Activated naive CD4-positive, alpha-beta T cell treated with anti-CD3 and anti-CD28 coated beads, Interleukin-2, amount 10 ng/mL, durations not matched to agents 7 days and 5 days (primary cell): Measurements from ENCODE around the gene ERCC1.

Experiments used
- CTCF ChIA-PET: fragments of 350-600 bp; sonication (Branson Sonifier 250); formaldehyde crosslinking; loops from one replicate; lab custom pipeline; 2021; ENCODE audit warnings: antibody characterized with exemption; lab: Charles Lee
- DNase-seq: peaks from one replicate; pipeline ENCODE4 v3.0.0-alpha.2; 2020
- H3K27ac Mint-ChIP-seq: one replicate; pipeline ENCODE4 v1.8.0; 2021; ENCODE audit warnings: mild to moderate bottlenecking, moderate library complexity, mixed read lengths
- H3K27me3 Mint-ChIP-seq: one replicate; pipeline ENCODE4 v1.8.0; 2021; ENCODE audit warnings: mild to moderate bottlenecking, mixed read lengths
- H3K36me3 Mint-ChIP-seq: one replicate; pipeline ENCODE4 v1.8.0; 2021; ENCODE audit warnings: mixed read lengths
- H3K4me1 Mint-ChIP-seq: one replicate; pipeline ENCODE4 v1.8.0; 2021; ENCODE audit warnings: mixed read lengths
- H3K4me3 Mint-ChIP-seq: one replicate; pipeline ENCODE4 v1.8.0; 2021; ENCODE audit warnings: mild to moderate bottlenecking, moderate library complexity, mixed read lengths
- H3K9me3 Mint-ChIP-seq: one replicate; pipeline ENCODE4 v1.8.0; 2021; ENCODE audit warnings: mixed read lengths

The ERCC1 gene

GRCh38 chr19:45467115-45467455, 43.4 kb upstream of the ERCC1 start:
- Mint-ChIP-seq H3K27me3 (peaks cover 84% of the 10 kb centered on the region), H3K4me3 (peak overlapping the region; percentile 88), H3K4me1 (peaks cover 32% of the 10 kb centered on the region), H3K36me3 (no peaks in the 10 kb centered on the region), H3K9me3 (no peaks in the 10 kb centered on the region), H3K27ac (peak overlapping the region; percentile 66)
- CTCF ChIA-PET = interaction anchor here (1.1 to 4.7 kb wide), 5 partner anchors 8 to 27 kb away, joined by 3 to 32 read pairs (median 24); no protein-coding TSS in a partner anchor
- DNase-seq = no peak

GRCh38 chr19:45464852-45465441, 41.2 kb upstream of the ERCC1 start:
- no peaks in the 10 kb centered on the region for H3K36me3 Mint-ChIP-seq
- no peaks in the 10 kb centered on the region for H3K9me3 Mint-ChIP-seq
- no peak overlapping the region for H3K27ac Mint-ChIP-seq
- DNase-seq = no peak
- no peak overlapping the region for H3K4me3 Mint-ChIP-seq
- H3K4me1 Mint-ChIP-seq = peaks cover 22% of the 10 kb centered on the region
- H3K27me3 Mint-ChIP-seq = peaks cover 79% of the 10 kb centered on the region
- CTCF ChIA-PET = interaction anchor here (2.1 kb wide), 1 partner anchor 14 kb away, joined by 7 read pairs; no protein-coding TSS in a partner anchor

GRCh38 chr19:45464274-45464673, 40.6 kb upstream of the ERCC1 start:
- no peak for DNase-seq
- CTCF ChIA-PET = interaction anchor here (2.1 kb wide), 1 partner anchor 15 kb away, joined by 7 read pairs; no protein-coding TSS in a partner anchor
- peaks cover 15% of the 10 kb centered on the region for H3K4me1 Mint-ChIP-seq
- H3K4me3 Mint-ChIP-seq = no peak overlapping the region
- H3K27ac Mint-ChIP-seq = no peak overlapping the region
- no peaks in the 10 kb centered on the region for H3K9me3 Mint-ChIP-seq
- H3K27me3 Mint-ChIP-seq = peaks cover 73% of the 10 kb centered on the region
- H3K36me3 Mint-ChIP-seq = no peaks in the 10 kb centered on the region

GRCh38 chr19:45463241-45463640, 39.5 kb upstream of the ERCC1 start:
- H3K9me3 Mint-ChIP-seq = no peaks in the 10 kb centered on the region
- H3K4me1 Mint-ChIP-seq = peaks cover 10% of the 10 kb centered on the region
- no peaks in the 10 kb centered on the region for H3K36me3 Mint-ChIP-seq
- DNase-seq = no peak
- no peak overlapping the region for H3K27ac Mint-ChIP-seq
- CTCF ChIA-PET = no interaction called here
- no peak overlapping the region for H3K4me3 Mint-ChIP-seq
- H3K27me3 Mint-ChIP-seq = peaks cover 67% of the 10 kb centered on the region

GRCh38 chr19:45462174-45462573, 38.5 kb upstream of the ERCC1 start:
- H3K27me3 Mint-ChIP-seq = peaks cover 56% of the 10 kb centered on the region
- H3K27ac Mint-ChIP-seq = no peak overlapping the region
- no peaks in the 10 kb centered on the region for H3K9me3 Mint-ChIP-seq
- CTCF ChIA-PET = interaction anchor here (0.9 to 1.9 kb wide), 3 partner anchors 16 to 23 kb away, joined by 3 to 4 read pairs (median 4); no protein-coding TSS in a partner anchor
- no peak overlapping the region for H3K4me3 Mint-ChIP-seq
- no peaks in the 10 kb centered on the region for H3K36me3 Mint-ChIP-seq
- no peak for DNase-seq
- H3K4me1 Mint-ChIP-seq = peaks cover 3% of the 10 kb centered on the region

- Mint-ChIP-seq H3K27ac (no peak overlapping the region), H3K4me3 (no peak overlapping the region), H3K4me1 (peaks cover 8% of the 10 kb centered on the region), H3K9me3 (no peaks in the 10 kb centered on the region), H3K36me3 (no peaks in the 10 kb centered on the region), H3K27me3 (peaks cover 53% of the 10 kb centered on the region)
- no peak for DNase-seq
- CTCF ChIA-PET = interaction anchor here (1.3 to 1.9 kb wide), 2 partner anchors 9 to 21 kb away, joined by 3 to 4 read pairs; no protein-coding TSS in a partner anchor
These were observed 37.2 kb upstream of the ERCC1 start for GRCh38 chr19:45460807-45461347.

- CTCF ChIA-PET = interaction anchor here (1.5 to 1.6 kb wide), 2 partner anchors 18 to 27 kb away, joined by 7 read pairs; no protein-coding TSS in a partner anchor
- H3K27ac Mint-ChIP-seq = no peak overlapping the region
These were observed 34.1 kb upstream of the ERCC1 start for GRCh38 chr19:45457776-45458175.

GRCh38 chr19:45456500-45456815, 32.7 kb upstream of the ERCC1 start:
- CTCF ChIA-PET = interaction anchor here (0.9 to 1.6 kb wide), 3 partner anchors 17 to 29 kb away, joined by 3 to 7 read pairs (median 7); no protein-coding TSS in a partner anchor
- peaks cover 26% of the 10 kb centered on the region for H3K4me1 Mint-ChIP-seq
- H3K36me3 Mint-ChIP-seq = no peaks in the 10 kb centered on the region
- no peak overlapping the region for H3K4me3 Mint-ChIP-seq
- no peaks in the 10 kb centered on the region for H3K9me3 Mint-ChIP-seq
- no peak for DNase-seq
- peaks cover 35% of the 10 kb centered on the region for H3K27me3 Mint-ChIP-seq
- no peak overlapping the region for H3K27ac Mint-ChIP-seq

More at GRCh38 chr19:45457776-45458175, 34.1 kb upstream of the ERCC1 start:
- Mint-ChIP-seq H3K27me3 (peaks cover 40% of the 10 kb centered on the region), H3K9me3 (no peaks in the 10 kb centered on the region), H3K4me3 (no peak overlapping the region), H3K4me1 (peaks cover 17% of the 10 kb centered on the region), H3K36me3 (no peaks in the 10 kb centered on the region)
- DNase-seq = no peak

- H3K9me3 Mint-ChIP-seq = no peaks in the 10 kb centered on the region
- H3K27me3 Mint-ChIP-seq = peaks cover 30% of the 10 kb centered on the region
- DNase-seq = peak; percentile 34
- H3K4me1 Mint-ChIP-seq = peaks cover 31% of the 10 kb centered on the region
- no peaks in the 10 kb centered on the region for H3K36me3 Mint-ChIP-seq
- CTCF ChIA-PET = interaction anchor here (0.9 to 1.7 kb wide), 4 partner anchors 16 to 29 kb away, joined by 3 to 7 read pairs (median 6); no protein-coding TSS in a partner anchor
- no peak overlapping the region for H3K4me3 Mint-ChIP-seq
- no peak overlapping the region for H3K27ac Mint-ChIP-seq
These were observed 32.2 kb upstream of the ERCC1 start for GRCh38 chr19:45455707-45456499.

GRCh38 chr19:45451850-45452387, 28.2 kb upstream of the ERCC1 start:
- H3K27ac Mint-ChIP-seq = peak overlapping the region; percentile 78
- CTCF ChIA-PET = interaction anchor here (1.0 to 2.0 kb wide), 4 partner anchors 9 to 26 kb away, joined by 3 to 6 read pairs (median 6); no protein-coding TSS in a partner anchor
- peak overlapping the region; percentile 87 for H3K4me3 Mint-ChIP-seq
- no peak for DNase-seq
- H3K36me3 Mint-ChIP-seq = peaks cover 1% of the 10 kb centered on the region
- H3K4me1 Mint-ChIP-seq = peaks cover 52% of the 10 kb centered on the region
- H3K27me3 Mint-ChIP-seq = peaks cover 23% of the 10 kb centered on the region
- H3K9me3 Mint-ChIP-seq = no peaks in the 10 kb centered on the region

- H3K27ac Mint-ChIP-seq = peak overlapping the region; percentile 78
- H3K27me3 Mint-ChIP-seq = peaks cover 20% of the 10 kb centered on the region
- CTCF ChIA-PET = interaction anchor here (1.0 to 1.3 kb wide), 3 partner anchors 10 to 27 kb away, joined by 3 to 6 read pairs (median 6); no protein-coding TSS in a partner anchor
- DNase-seq = peak; percentile 67
- peaks cover 51% of the 10 kb centered on the region for H3K4me1 Mint-ChIP-seq
- H3K36me3 Mint-ChIP-seq = peaks cover 4% of the 10 kb centered on the region
- H3K4me3 Mint-ChIP-seq = peak overlapping the region; percentile 87
- no peaks in the 10 kb centered on the region for H3K9me3 Mint-ChIP-seq
These were observed 27.6 kb upstream of the ERCC1 start for GRCh38 chr19:45451131-45451849.

GRCh38 chr19:45450012-45450333, 26.3 kb upstream of the ERCC1 start:
- CTCF ChIA-PET = interaction anchor here (2.7 to 6.4 kb wide), 4 partner anchors 10 to 35 kb away, joined by 11 to 68 read pairs (median 24); partner anchors contain the start of gene FOSB
- no peaks in the 10 kb centered on the region for H3K9me3 Mint-ChIP-seq
- peak; percentile 31 for DNase-seq
- H3K27ac Mint-ChIP-seq = peak overlapping the region; percentile 97
- H3K36me3 Mint-ChIP-seq = peaks cover 4% of the 10 kb centered on the region
- H3K4me3 Mint-ChIP-seq = peak overlapping the region; percentile 87
- H3K4me1 Mint-ChIP-seq = peaks cover 45% of the 10 kb centered on the region
- peaks cover 11% of the 10 kb centered on the region for H3K27me3 Mint-ChIP-seq

- H3K4me3 Mint-ChIP-seq = peak overlapping the region; percentile 22
- peaks cover 4% of the 10 kb centered on the region for H3K36me3 Mint-ChIP-seq
- H3K27me3 Mint-ChIP-seq = peaks cover 13% of the 10 kb centered on the region
- H3K9me3 Mint-ChIP-seq = no peaks in the 10 kb centered on the region
- H3K4me1 Mint-ChIP-seq = peaks cover 52% of the 10 kb centered on the region
- H3K27ac Mint-ChIP-seq = no peak overlapping the region
- no peak for DNase-seq
- CTCF ChIA-PET = interaction anchor here (1.0 to 6.4 kb wide), 6 partner anchors 9 to 193 kb away, joined by 3 to 68 read pairs (median 14); partner anchors contain the start of gene FOSB
These were observed 25.2 kb upstream of the ERCC1 start for GRCh38 chr19:45448887-45449299.
